Endothelial cell of umbilical vein (primary cell): Measurements from ENCODE around the gene PIGV. TPM values are rescaled to one million over a fixed set of nuclear protein-coding genes. Genes with fewer than 3 reads are reported as not detected.

Source experiments
- BruUV-seq: library from RNA; stranded (reverse); fragments of 400-500 nt; replicated peaks from 2 replicates; lab custom pipeline; 2021; lab: Mats Ljungman, UMichigan
- CTCF ChIA-PET: fragments of 300-600, 350-600 bp; sonication (Branson Sonifier 250); formaldehyde crosslinking; loops from one replicate; lab custom pipeline; 2021; ENCODE audit warnings: antibody characterized with exemption, inconsistent platforms; lab: Charles Lee
- POLR2A ChIA-PET: fragments of 300-600, 350-600 bp; sonication (Branson Sonifier 250); formaldehyde crosslinking; loops from one replicate; lab custom pipeline; 2021; ENCODE audit warnings: antibody characterized with exemption, inconsistent platforms; lab: Charles Lee
- DNase-seq: peaks from one replicate; pipeline ENCODE4 v3.0.0-alpha.2; 2011; ENCODE audit warnings: low read depth, low spot score
- FAIRE-seq: peaks from 2 replicates; lab custom pipeline; 2011; peaks lifted over from hg19 to GRCh38; lab: Jason Lieb, UNC
- H2AFZ ChIP-seq: 2 replicates; pipeline ENCODE4 v1.6.0; 2012; ENCODE audit warnings: low read depth, low read length, control low read depth, inconsistent platforms
- H3K27ac ChIP-seq: 2 replicates; pipeline ENCODE4 v1.5.1; 2011; ENCODE audit warnings: low read depth, mild to moderate bottlenecking, control low read depth, low read length, moderate library complexity; ENCODE audit not compliant: insufficient read depth
- H3K27me3 ChIP-seq, 2 experiments: 2 replicates each; pipeline versions ENCODE4 v1.6.0 to v1.6.1; 2011; ENCODE audit warnings: low read length in 2 of 2, mixed read lengths in 1 of 2; ENCODE audit not compliant: control insufficient read depth in 2 of 2, insufficient read depth in 2 of 2
- H3K36me3 ChIP-seq, 2 experiments: 2 replicates in 1 of 2; 3 replicates in 1 of 2; pipeline ENCODE4 v1.5.1; 2011; ENCODE audit warnings: low read length in 2 of 2, mild to moderate bottlenecking in 1 of 2, moderate library complexity in 1 of 2; ENCODE audit not compliant: control insufficient read depth in 2 of 2, insufficient read depth in 2 of 2; ENCODE audit errors: extremely low read depth in 1 of 2
- H3K4me1 ChIP-seq: 3 replicates; pipeline ENCODE4 v1.5.1; 2011; ENCODE audit warnings: mild to moderate bottlenecking, low read length; ENCODE audit not compliant: control insufficient read depth, insufficient read depth; ENCODE audit errors: extremely low read depth
- H3K4me2 ChIP-seq: 2 replicates; pipeline ENCODE4 v1.6.1; 2011; ENCODE audit warnings: low read length, control low read depth, mixed read lengths; ENCODE audit not compliant: insufficient read depth
- H3K4me3 ChIP-seq, 3 experiments: fragments of 200-600 bp in 1 of 3; sonication (generic), shearing (Covaris generic) in 1 of 3; replicated peaks in 1 of 3; 2 replicates each; pipeline ENCODE4 v1.5.1; 2011 to 2016; ENCODE audit warnings: control low read depth in 3 of 3, low read length in 3 of 3, mild to moderate bottlenecking in 2 of 3, inconsistent platforms in 1 of 3, low read depth in 1 of 3, moderate library complexity in 1 of 3; ENCODE audit not compliant: insufficient read depth in 1 of 3
- H3K79me2 ChIP-seq: 2 replicates; pipeline ENCODE4 v1.6.0; 2012; ENCODE audit warnings: low read length, inconsistent platforms; ENCODE audit not compliant: control insufficient read depth, insufficient read depth
- H3K9ac ChIP-seq: replicated peaks from 2 replicates; pipeline ENCODE3; 2011; ENCODE audit warnings: low read length, control low read depth; ENCODE audit not compliant: insufficient read depth; ENCODE audit errors: extremely low read depth
- H3K9me1 ChIP-seq: replicated peaks from 3 replicates; pipeline ENCODE4 v1.6.0; 2011; ENCODE audit warnings: mild to moderate bottlenecking, low read length; ENCODE audit not compliant: control insufficient read depth, insufficient read depth; ENCODE audit errors: extremely low read depth
- H3K9me3 ChIP-seq: replicated peaks from 2 replicates; pipeline ENCODE4 v1.5.1; 2012; ENCODE audit warnings: low read length, inconsistent platforms; ENCODE audit not compliant: control insufficient read depth, insufficient read depth
- H4K20me1 ChIP-seq: replicated peaks from 2 replicates; pipeline ENCODE3; 2011; ENCODE audit warnings: mild to moderate bottlenecking, low read length; ENCODE audit not compliant: control insufficient read depth, insufficient read depth; ENCODE audit errors: extremely low read depth
- EZH2 ChIP-seq: IDR thresholded peaks from 2 replicates; pipeline ENCODE4 v1.6.1; 2012; ENCODE audit warnings: borderline replicate concordance, low read depth, mild to moderate bottlenecking, moderate library complexity, low read length, inconsistent platforms; ENCODE audit not compliant: severe bottlenecking
- FOS ChIP-seq: IDR thresholded peaks from 2 replicates; pipeline ENCODE4 v1.6.1; 2011; ENCODE audit warnings: mild to moderate bottlenecking, low read length, moderate library complexity, borderline replicate concordance; ENCODE audit not compliant: insufficient read depth
- POLR2A ChIP-seq: IDR thresholded peaks from 2 replicates; pipeline ENCODE4 v1.6.1; 2012; ENCODE audit warnings: low read depth, mild to moderate bottlenecking, control low read depth, low read length
- POLR2AphosphoS5 ChIP-seq: IDR thresholded peaks from 2 replicates; pipeline ENCODE4 v1.6.1; 2012; ENCODE audit warnings: low read depth, mild to moderate bottlenecking, control low read depth, low read length, moderate library complexity; ENCODE audit not compliant: insufficient read depth
- dilution Hi-C: fragments of 300-500 bp; cut with MboI; formaldehyde crosslinking; loops from one replicate; pipeline ENCODE4 v1.15.0; 2019; ENCODE audit warnings: low sequenced_read_pairs; ENCODE audit not compliant: extremely low pct_ligation_motif_present
- intact Hi-C: fragments of 100-400 bp; cut with micrococcal nuclease; formaldehyde crosslinking; loops from one replicate; pipeline ENCODE4 v1.10.0; 2022
- polyA plus RNA-seq, 4 experiments: library from polyadenylated mRNA; depleted of rRNA in 3 of 4; stranded (reverse) in 3 of 4; unstranded in 1 of 4; fragments of >200 nt; gene quantifications; 2 replicates each; pipeline versions ENCODE4 v1.2.1 to v1.2.3, GENCODE V29; 2011 to 2012; ENCODE audit warnings: missing spikeins in 1 of 4
- total RNA-seq: library from RNA; stranded (reverse); gene quantifications from 2 replicates; pipeline ENCODE4 v1.2.3, GENCODE V29; 2021

PIGV gene
- total and polyA plus RNA-seq, 2 donors (not counting 3 experiments of a cell fraction or from before 2014, with no cell fraction given) = 7.5 to 11.9 TPM

- BruUV-seq = no TSS peak
- intact Hi-C loops (loop anchor here (1.0 kb wide), 2 partner anchors 8 to 19 kb away; no protein-coding TSS in a partner anchor), dilution Hi-C loops (no loop called here)
Measured at GRCh38 chr1:26752519-26752918, 35.2 kb upstream of the PIGV start.

GRCh38 chr1:26754086-26754874, 33.5 kb upstream of the PIGV start:
- FAIRE-seq = no peak
- no peak for DNase-seq
- Histone ChIP-seq H3K27me3 (no peaks in the 10 kb centered on the region), H3K9ac (no peak overlapping the region), H3K4me1 (peaks cover 25% of the 10 kb centered on the region), H4K20me1 (no peaks in the 10 kb centered on the region), H3K36me3 (peaks cover 5 to 8% of the 10 kb centered on the region in 2 experiments), H3K9me3 (no peaks in the 10 kb centered on the region), H3K79me2 (peaks cover 79% of the 10 kb centered on the region), H3K4me2 (no peak overlapping the region), H2AFZ (no peak overlapping the region), H3K27ac (no peak overlapping the region), H3K4me3 (no peak overlapping the region), H3K9me1 (no peaks in the 10 kb centered on the region)
- POLR2A ChIA-PET = no interaction called here
- no peak for TF ChIP-seq EZH2
- no peak for TF ChIP-seq POLR2A
- TF ChIP-seq FOS = no peak
- TF ChIP-seq POLR2AphosphoS5 = no peak
- CTCF ChIA-PET = interaction anchor here (0.8 to 3.0 kb wide), 2 partner anchors 9 to 57 kb away, joined by 3 to 7 read pairs; no protein-coding TSS in a partner anchor
- dilution Hi-C loops = no loop called here
- intact Hi-C loops = no loop called here
- no TSS peak for BruUV-seq

More at GRCh38 chr1:26752519-26752918, 35.2 kb upstream of the PIGV start:
- no peaks in the 10 kb centered on the region for H3K27me3 ChIP-seq
- H3K9me3 ChIP-seq = no peaks in the 10 kb centered on the region
- peak overlapping the region; percentile 79 for H3K4me2 ChIP-seq
- H3K9me1 ChIP-seq = no peaks in the 10 kb centered on the region
- H3K9ac ChIP-seq = no peak overlapping the region
- peaks cover 2 to 3% of the 10 kb centered on the region in 2 experiments for H3K36me3 ChIP-seq
- H3K79me2 ChIP-seq = peaks cover 72% of the 10 kb centered on the region
- H4K20me1 ChIP-seq = no peaks in the 10 kb centered on the region
- DNase-seq (peak; percentile 75), FAIRE-seq (peak; percentile 94)
- H3K4me3 ChIP-seq = no peak overlapping the region
- H3K4me1 ChIP-seq = peaks cover 25% of the 10 kb centered on the region
- no peak overlapping the region for H2AFZ ChIP-seq
- no peak for TF ChIP-seq POLR2A
- no peak for TF ChIP-seq EZH2
- TF ChIP-seq FOS = no peak
- CTCF ChIA-PET = interaction anchor here (1.1 to 1.7 kb wide), 2 partner anchors 36 to 150 kb away, joined by 3 to 5 read pairs; no protein-coding TSS in a partner anchor
- H3K27ac ChIP-seq = peak overlapping the region; percentile 16
- POLR2A ChIA-PET = no interaction called here
